Panc1 (cell line): Measurements from ENCODE around the gene PPP1R27. TPM values are rescaled to one million over a fixed set of nuclear protein-coding genes. Genes with fewer than 3 reads are reported as not detected.

ENCODE experiments used
- ATAC-seq: fragments of 200-7000 bp; cut with Tn5 transposase; 2 replicates; pipeline ENCODE4 v1.9.1; 2020; ENCODE audit warnings: mild to moderate bottlenecking, moderate library complexity
- BruUV-seq: library from RNA; stranded (reverse); fragments of 400-500 nt; replicated peaks from 2 replicates; lab custom pipeline; 2021; lab: Mats Ljungman, UMichigan
- CTCF ChIA-PET: fragments of 300-600 bp; sonication (Branson Sonifier 250); formaldehyde crosslinking; loops from one replicate; lab custom pipeline; 2022; ENCODE audit warnings: antibody characterized with exemption; lab: Charles Lee
- POLR2A ChIA-PET: fragments of 300-600 bp; sonication (Branson Sonifier 250); formaldehyde crosslinking; loops from one replicate; lab custom pipeline; 2022; ENCODE audit warnings: antibody characterized with exemption; lab: Charles Lee
- DNase-seq: peaks from one replicate; pipeline ENCODE4 v3.0.0-alpha.2; 2010; ENCODE audit warnings: low read depth, low spot score
- H3K27ac ChIP-seq: 2 replicates; pipeline ENCODE4 v1.5.1; 2011; ENCODE audit warnings: mild to moderate bottlenecking, low read length, inconsistent platforms
- H3K27me3 ChIP-seq: fragments of 200-500 bp; sonication (Bioruptor generic); 2 replicates; pipeline ENCODE4 v1.6.0; 2014; ENCODE audit warnings: low read length, inconsistent platforms; ENCODE audit not compliant: control insufficient read depth, insufficient read depth
- H3K36me3 ChIP-seq: fragments of 200-500 bp; sonication (Bioruptor generic); 2 replicates; pipeline ENCODE4 v1.5.1; 2014; ENCODE audit warnings: inconsistent platforms, mild to moderate bottlenecking, low read length, moderate library complexity; ENCODE audit not compliant: control insufficient read depth, insufficient read depth
- H3K4me1 ChIP-seq: 2 replicates; pipeline ENCODE4 v1.5.1; 2011; ENCODE audit warnings: inconsistent platforms, mild to moderate bottlenecking, low read length, moderate library complexity; ENCODE audit not compliant: control insufficient read depth, insufficient read depth
- H3K4me3 ChIP-seq, 2 experiments: 2 replicates each; pipeline ENCODE4 v1.5.1; 2011 to 2012; ENCODE audit warnings: low read depth in 2 of 2, low read length in 2 of 2, mild to moderate bottlenecking in 2 of 2, inconsistent platforms in 1 of 2, moderate library complexity in 1 of 2
- H3K9me3 ChIP-seq: fragments of 200-500 bp; sonication (Bioruptor generic); 2 replicates; pipeline ENCODE4 v1.5.1; 2014; ENCODE audit warnings: low read depth, mild to moderate bottlenecking, inconsistent platforms, low read length, moderate library complexity; ENCODE audit not compliant: control insufficient read depth, insufficient read depth
- POLR2AphosphoS5 ChIP-seq: IDR thresholded peaks from 2 replicates; pipeline ENCODE4 v1.6.1; 2012; ENCODE audit warnings: mild to moderate bottlenecking, low read depth, low read length, moderate library complexity
- SIN3A ChIP-seq: IDR thresholded peaks from 2 replicates; pipeline ENCODE4 v1.6.1; 2012; ENCODE audit warnings: low read depth, mild to moderate bottlenecking, low read length, moderate library complexity, borderline replicate concordance; ENCODE audit not compliant: insufficient read depth
- TCF7L2 ChIP-seq: IDR thresholded peaks from 2 replicates; pipeline ENCODE4 v1.6.1; 2011; ENCODE audit warnings: mild to moderate bottlenecking, low read depth, low read length, inconsistent platforms
- in situ Hi-C: cut with HindIII; loops from 2 replicates; pipeline ENCODE4 v1.10.0; 2016; ENCODE audit warnings: low sequenced_read_pairs, low pct_unique_long_range_greater_than_20kb
- intact Hi-C: fragments of 100-400 bp; cut with micrococcal nuclease; formaldehyde crosslinking; loops from one replicate; pipeline ENCODE4 v1.10.0; 2022; ENCODE audit not compliant: unreplicated experiment
- total RNA-seq: library from RNA; stranded (reverse); gene quantifications from one replicate; pipeline ENCODE4 v1.2.1, GENCODE V29; 2021; ENCODE audit not compliant: unreplicated experiment
- TF ChIP-seq, protein P1 (sequence below), 2 experiments: IDR thresholded peaks; 2 replicates each; pipeline ENCODE4 v1.6.1; 2011 to 2012; ENCODE audit warnings: low read depth in 2 of 2, control low read depth in 1 of 2, low read length in 1 of 2, mild to moderate bottlenecking in 1 of 2, moderate library complexity in 1 of 2; ENCODE audit not compliant: insufficient read depth in 1 of 2
- TF ChIP-seq, protein P2 (sequence below): fragments of 450-650 bp; IDR thresholded peaks from 2 replicates; pipeline ENCODE4 v1.5.1; 2017; ENCODE audit warnings: mild to moderate bottlenecking

Gene PPP1R27
- total RNA-seq, 1 experiment from 2014 or later = not detected

DNA sequence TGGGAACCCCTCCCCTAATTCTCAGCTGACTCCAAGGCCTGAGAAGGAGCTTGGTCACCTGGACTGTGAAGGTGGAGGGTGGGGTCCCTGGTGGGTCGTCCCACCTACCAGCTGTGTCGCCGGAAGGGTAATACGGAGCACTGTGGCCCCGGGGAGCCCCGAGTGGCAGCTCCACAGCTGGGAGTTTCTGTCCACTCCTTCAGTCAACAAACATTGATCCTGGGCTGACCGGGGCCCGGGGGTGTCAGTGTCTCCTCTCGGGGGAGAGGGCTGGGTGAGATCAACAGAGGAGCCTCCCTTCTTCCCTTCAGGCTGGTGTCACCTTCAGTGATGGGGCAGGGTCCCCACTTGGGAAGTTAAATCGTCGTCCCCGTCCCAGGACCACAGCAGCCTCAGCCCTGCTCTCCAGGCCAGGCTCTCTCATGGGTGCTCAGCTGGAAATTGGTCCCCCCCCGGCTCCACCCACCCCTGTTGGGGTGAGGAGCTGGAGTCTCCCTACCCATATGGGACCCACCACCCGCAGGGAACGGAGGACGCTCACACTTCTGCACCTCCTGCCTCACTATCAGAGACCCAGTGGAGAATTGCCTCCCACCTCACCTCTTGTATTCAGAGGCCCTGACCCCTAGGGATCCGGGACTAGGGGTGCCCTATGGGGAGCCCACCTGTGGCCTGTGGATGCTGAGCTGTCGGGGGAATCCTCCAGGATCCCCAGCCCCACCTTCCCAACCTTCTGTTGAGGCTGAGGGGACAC lies 29.0 kb downstream of the PPP1R27 start:
- no peak for ATAC-seq

DNA sequence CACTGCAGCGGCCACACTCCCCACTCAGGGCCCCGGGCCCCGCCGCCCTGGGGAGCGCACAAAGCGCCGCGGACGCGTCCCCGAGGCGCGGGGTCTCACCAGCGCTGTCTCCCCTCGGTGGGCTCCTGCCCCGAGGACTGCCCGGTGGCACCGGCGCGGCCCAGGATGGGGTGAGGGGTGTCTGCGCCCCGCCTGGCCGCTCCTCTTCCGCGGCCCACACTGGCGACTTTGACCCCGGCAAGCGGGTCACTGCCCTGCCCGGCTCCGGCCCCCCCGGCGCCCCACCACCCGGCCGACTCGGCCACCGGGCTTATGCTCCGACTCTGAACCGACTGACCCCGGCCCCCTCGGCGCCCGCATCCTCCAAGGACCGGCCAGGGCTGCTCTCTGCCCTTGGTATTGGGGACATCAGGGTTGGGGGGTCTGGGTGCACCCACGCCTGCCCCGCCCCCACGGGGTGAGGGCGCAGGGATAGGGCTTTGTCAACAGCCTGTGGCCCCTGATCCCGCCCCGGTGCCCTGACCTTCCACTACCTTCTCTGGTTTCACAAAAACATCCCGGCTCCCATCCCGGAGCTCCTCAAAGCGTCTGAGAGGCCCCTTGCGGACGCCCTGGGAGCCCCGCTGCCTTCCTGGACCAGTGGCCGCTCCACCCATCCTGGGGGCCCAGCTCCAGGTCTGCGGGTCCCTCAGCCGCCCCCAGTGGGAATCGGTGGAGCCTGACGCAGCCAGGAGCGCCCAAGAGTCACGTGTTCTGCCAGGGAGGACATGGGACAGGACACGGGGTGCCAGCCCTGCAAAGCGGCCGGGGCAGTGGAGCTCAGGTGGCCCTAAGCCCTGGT lies 30.1 kb downstream of the PPP1R27 start:
- TF ChIP-seq, protein P1, sequence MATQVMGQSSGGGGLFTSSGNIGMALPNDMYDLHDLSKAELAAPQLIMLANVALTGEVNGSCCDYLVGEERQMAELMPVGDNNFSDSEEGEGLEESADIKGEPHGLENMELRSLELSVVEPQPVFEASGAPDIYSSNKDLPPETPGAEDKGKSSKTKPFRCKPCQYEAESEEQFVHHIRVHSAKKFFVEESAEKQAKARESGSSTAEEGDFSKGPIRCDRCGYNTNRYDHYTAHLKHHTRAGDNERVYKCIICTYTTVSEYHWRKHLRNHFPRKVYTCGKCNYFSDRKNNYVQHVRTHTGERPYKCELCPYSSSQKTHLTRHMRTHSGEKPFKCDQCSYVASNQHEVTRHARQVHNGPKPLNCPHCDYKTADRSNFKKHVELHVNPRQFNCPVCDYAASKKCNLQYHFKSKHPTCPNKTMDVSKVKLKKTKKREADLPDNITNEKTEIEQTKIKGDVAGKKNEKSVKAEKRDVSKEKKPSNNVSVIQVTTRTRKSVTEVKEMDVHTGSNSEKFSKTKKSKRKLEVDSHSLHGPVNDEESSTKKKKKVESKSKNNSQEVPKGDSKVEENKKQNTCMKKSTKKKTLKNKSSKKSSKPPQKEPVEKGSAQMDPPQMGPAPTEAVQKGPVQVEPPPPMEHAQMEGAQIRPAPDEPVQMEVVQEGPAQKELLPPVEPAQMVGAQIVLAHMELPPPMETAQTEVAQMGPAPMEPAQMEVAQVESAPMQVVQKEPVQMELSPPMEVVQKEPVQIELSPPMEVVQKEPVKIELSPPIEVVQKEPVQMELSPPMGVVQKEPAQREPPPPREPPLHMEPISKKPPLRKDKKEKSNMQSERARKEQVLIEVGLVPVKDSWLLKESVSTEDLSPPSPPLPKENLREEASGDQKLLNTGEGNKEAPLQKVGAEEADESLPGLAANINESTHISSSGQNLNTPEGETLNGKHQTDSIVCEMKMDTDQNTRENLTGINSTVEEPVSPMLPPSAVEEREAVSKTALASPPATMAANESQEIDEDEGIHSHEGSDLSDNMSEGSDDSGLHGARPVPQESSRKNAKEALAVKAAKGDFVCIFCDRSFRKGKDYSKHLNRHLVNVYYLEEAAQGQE (IDR thresholded peaks at IDR 0.05; ENCODE audit: insufficient read depth in 1 of 2, low read depth in 2 of 2, low read length in 1 of 2) = no peak
- no peak for TF ChIP-seq TCF7L2
- no peak for TF ChIP-seq SIN3A
- no peak for TF ChIP-seq POLR2AphosphoS5
- TF ChIP-seq, protein P2, sequence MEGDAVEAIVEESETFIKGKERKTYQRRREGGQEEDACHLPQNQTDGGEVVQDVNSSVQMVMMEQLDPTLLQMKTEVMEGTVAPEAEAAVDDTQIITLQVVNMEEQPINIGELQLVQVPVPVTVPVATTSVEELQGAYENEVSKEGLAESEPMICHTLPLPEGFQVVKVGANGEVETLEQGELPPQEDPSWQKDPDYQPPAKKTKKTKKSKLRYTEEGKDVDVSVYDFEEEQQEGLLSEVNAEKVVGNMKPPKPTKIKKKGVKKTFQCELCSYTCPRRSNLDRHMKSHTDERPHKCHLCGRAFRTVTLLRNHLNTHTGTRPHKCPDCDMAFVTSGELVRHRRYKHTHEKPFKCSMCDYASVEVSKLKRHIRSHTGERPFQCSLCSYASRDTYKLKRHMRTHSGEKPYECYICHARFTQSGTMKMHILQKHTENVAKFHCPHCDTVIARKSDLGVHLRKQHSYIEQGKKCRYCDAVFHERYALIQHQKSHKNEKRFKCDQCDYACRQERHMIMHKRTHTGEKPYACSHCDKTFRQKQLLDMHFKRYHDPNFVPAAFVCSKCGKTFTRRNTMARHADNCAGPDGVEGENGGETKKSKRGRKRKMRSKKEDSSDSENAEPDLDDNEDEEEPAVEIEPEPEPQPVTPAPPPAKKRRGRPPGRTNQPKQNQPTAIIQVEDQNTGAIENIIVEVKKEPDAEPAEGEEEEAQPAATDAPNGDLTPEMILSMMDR = no peak
- Histone ChIP-seq H3K27me3 (no peaks in the 10 kb centered on the region; the same call in 1 of the 2 replicates), H3K4me3 (peak overlapping the region; percentile 22 to 38), H3K27ac (no peak overlapping the region), H3K4me1 (peaks cover 5% of the 10 kb centered on the region), H3K9me3 (no peaks in the 10 kb centered on the region), H3K36me3 (no peaks in the 10 kb centered on the region)
- no peak for DNase-seq
- in situ Hi-C loops = no loop called here
- no TSS peak for BruUV-seq
- intact Hi-C loops = no loop called here
- ChIA-PET POLR2A (no interaction called here), CTCF (interaction anchor here (0.6 kb wide), 2 partner anchors 17 to 22 kb away, joined by 3 to 9 read pairs; no protein-coding TSS in a partner anchor)
- ATAC-seq = peak; percentile 52

More for the DNA sequence above, 29.0 kb downstream of the PPP1R27 start:
- DNase-seq = no peak
- TF ChIP-seq TCF7L2 = no peak
- TF ChIP-seq SIN3A = no peak
- TF ChIP-seq POLR2AphosphoS5 = no peak
- TF ChIP-seq, protein P1 (IDR thresholded peaks at IDR 0.05; ENCODE audit: insufficient read depth in 1 of 2, low read depth in 2 of 2, low read length in 1 of 2) = no peak
- TF ChIP-seq, protein P2 = no peak
- Histone ChIP-seq H3K4me3 (no peak overlapping the region), H3K9me3 (no peaks in the 10 kb centered on the region), H3K4me1 (peaks cover 5% of the 10 kb centered on the region), H3K27me3 (no peaks in the 10 kb centered on the region; the same call in 1 of the 2 replicates), H3K36me3 (no peaks in the 10 kb centered on the region), H3K27ac (no peak overlapping the region)
- intact Hi-C loops (no loop called here), in situ Hi-C loops (no loop called here)
- ChIA-PET CTCF (interaction anchor here (0.6 kb wide), 2 partner anchors 21 to 46 kb away, joined by 3 to 9 read pairs; no protein-coding TSS in a partner anchor), POLR2A (interaction anchor here (0.6 kb wide), 1 partner anchor 28 kb away, joined by 3 read pairs; no protein-coding TSS in a partner anchor)
- no TSS peak for BruUV-seq
